GM12878 (cell line): Measurements from ENCODE around the gene CBLB. TPM values are rescaled to one million over a fixed set of nuclear protein-coding genes. Genes with fewer than 3 reads are reported as not detected.

Experiments
- ATAC-seq: fragments of 200-7000 bp; cut with Tn5 transposase; 3 replicates; pipeline ENCODE4 v1.9.1; 2020; ENCODE audit warnings: mild to moderate bottlenecking, moderate library complexity
- BruUV-seq: library from RNA; stranded (reverse); fragments of 400-500 nt; replicated peaks from 2 replicates; lab custom pipeline; 2021; lab: Mats Ljungman, UMichigan
- CTCF ChIA-PET: fragments of 300-600 bp; sonication (Branson Sonifier 250); formaldehyde crosslinking; extraction: SDS; loops from one replicate; lab custom pipeline; 2021; ENCODE audit warnings: inconsistent platforms; lab: Yijun Ruan, JAX
- POLR2A ChIA-PET: fragments of 350-600 bp; formaldehyde crosslinking; extraction: SDS; loops from one replicate; lab custom pipeline; 2021; ENCODE audit warnings: inconsistent platforms; lab: Charles Lee
- RAD21 ChIA-PET: fragments of 300-600 bp; sonication (Branson Sonifier 250); formaldehyde crosslinking; loops from one replicate; lab custom pipeline; 2023; ENCODE audit warnings: antibody characterized with exemption; ENCODE audit not compliant: unreplicated experiment; lab: Charles Lee
- SMC1A ChIA-PET: fragments of 300-600 bp; sonication (Branson Sonifier 250); formaldehyde crosslinking; loops from one replicate; lab custom pipeline; 2023; ENCODE audit not compliant: unreplicated experiment, uncharacterized antibody; lab: Charles Lee
- DNase-seq: peaks from one replicate; pipeline ENCODE4 v3.0.0-alpha.2; 2011; ENCODE audit warnings: low read depth, low spot score
- FAIRE-seq: peaks from 3 replicates; lab custom pipeline; 2011; peaks lifted over from hg19 to GRCh38; lab: Jason Lieb, UNC
- H2AFZ ChIP-seq: 2 replicates; pipeline ENCODE4 v1.6.0; 2011; ENCODE audit warnings: low read depth, low read length, control low read depth; ENCODE audit not compliant: control insufficient read depth
- H3K27ac ChIP-seq: 2 replicates; pipeline ENCODE4 v1.5.1; 2011; ENCODE audit warnings: control low read depth; ENCODE audit not compliant: control insufficient read depth, insufficient read depth
- H3K27me3 ChIP-seq, 2 experiments: replicated peaks in 1 of 2; 2 replicates each; pipeline versions ENCODE4 v1.6.0 to v1.6.1; 2011; ENCODE audit warnings: low read length in 1 of 2; ENCODE audit not compliant: control insufficient read depth in 2 of 2, insufficient read depth in 2 of 2
- H3K36me3 ChIP-seq, 2 experiments: 2 replicates each; pipeline ENCODE4 v1.5.1; 2011; ENCODE audit warnings: low read length in 1 of 2; ENCODE audit not compliant: control insufficient read depth in 2 of 2, insufficient read depth in 2 of 2
- H3K4me1 ChIP-seq: 2 replicates; pipeline ENCODE4 v1.6.1; 2011; ENCODE audit warnings: mild to moderate bottlenecking, low read length, moderate library complexity, mixed read lengths; ENCODE audit not compliant: control insufficient read depth, insufficient read depth
- H3K4me2 ChIP-seq: 2 replicates; pipeline ENCODE4 v1.6.0; 2011; ENCODE audit warnings: control low read depth; ENCODE audit not compliant: control insufficient read depth, insufficient read depth
- H3K4me3 ChIP-seq: fragments of 200-600 bp; sonication (generic); 2 replicates; pipeline ENCODE4 v1.5.1; 2016
- H3K79me2 ChIP-seq: 2 replicates; pipeline ENCODE4 v1.6.0; 2011; ENCODE audit warnings: low read length; ENCODE audit not compliant: control insufficient read depth, insufficient read depth
- H3K9ac ChIP-seq: 2 replicates; pipeline ENCODE4 v1.8.0; 2011; ENCODE audit warnings: low read length, control low read depth, mixed read lengths; ENCODE audit not compliant: control insufficient read depth, insufficient read depth
- H3K9me3 ChIP-seq: replicated peaks from 3 replicates; pipeline ENCODE4 v1.5.1; 2011; ENCODE audit warnings: mild to moderate bottlenecking, low read length; ENCODE audit not compliant: control insufficient read depth, insufficient read depth
- H4K20me1 ChIP-seq: 2 replicates; pipeline ENCODE4 v1.6.0; 2011; ENCODE audit not compliant: control insufficient read depth, insufficient read depth
- ATF7 ChIP-seq: fragments of 450-650 bp; IDR thresholded peaks from 2 replicates; pipeline ENCODE4 v1.6.1; 2016; ENCODE audit warnings: low read depth, mild to moderate bottlenecking
- BCLAF1 ChIP-seq: fragments of 450-650 bp; IDR thresholded peaks from 2 replicates; pipeline ENCODE4 v1.6.1; 2017; ENCODE audit warnings: antibody characterized with exemption, mild to moderate bottlenecking, moderate library complexity
- ELK1 ChIP-seq: IDR thresholded peaks from 2 replicates; pipeline ENCODE4 v1.6.1; 2012; ENCODE audit warnings: low read depth, low read length, improper control_type of control experiment
- EZH2 ChIP-seq: IDR thresholded peaks from 2 replicates; pipeline ENCODE4 v1.6.1; 2012; ENCODE audit warnings: low read depth, mild to moderate bottlenecking, control low read depth, inconsistent platforms, low read length, borderline replicate concordance; ENCODE audit not compliant: control insufficient read depth
- MYB ChIP-seq: fragments of 150-350 bp; IDR thresholded peaks from 2 replicates; pipeline ENCODE4 v1.6.1; 2014; ENCODE audit warnings: mild to moderate bottlenecking, low read depth, low read length, borderline replicate concordance
- NBN ChIP-seq: fragments of 450-650 bp; IDR thresholded peaks from 2 replicates; pipeline ENCODE4 v1.6.1; 2016
- SMC3 ChIP-seq: IDR thresholded peaks from 2 replicates; pipeline ENCODE4 v1.6.1; 2011; ENCODE audit warnings: low read length, improper control_type of control experiment, borderline replicate concordance
- STAT1 ChIP-seq: fragments of 450-650 bp; conservative IDR thresholded peaks from 2 replicates; pipeline ENCODE4 v1.6.1; 2014; ENCODE audit warnings: antibody characterized with exemption, mild to moderate bottlenecking
- TCF7 ChIP-seq: IDR thresholded peaks from 2 replicates; pipeline ENCODE4 v1.6.1; 2014; ENCODE audit warnings: antibody characterized with exemption, borderline replicate concordance
- WGBS: methylation state at CpG from one replicate; pipeline ENCODE4 v1.1.6; 2016; ENCODE audit warnings: low lambda C conversion rate; ENCODE audit not compliant: insufficient replicate concordance, insufficient coverage; ENCODE audit errors: missing lambda C conversion rate; 5-methylcytosine and 5-hydroxymethylcytosine counted together
- in situ Hi-C: fragments of 300-500 bp; cut with MboI; formaldehyde crosslinking; loops from 9 replicates; pipeline ENCODE4 v1.14.3; 2018; ENCODE audit warnings: mixed read lengths
- intact Hi-C: fragments of 100-400 bp; cut with micrococcal nuclease; formaldehyde crosslinking; loops from one replicate; pipeline ENCODE4 v1.14.2; 2022; ENCODE audit not compliant: unreplicated experiment
- polyA plus RNA-seq, 11 experiments: library from polyadenylated mRNA; depleted of rRNA in 4 of 11; unstranded in 6 of 11; stranded (reverse) in 5 of 11; fragments of >200 nt; fragmentation: Nextera tagmentation in 4 of 11; fragmentation: Illumina TruSeq in 1 of 11; extraction: Ambion mirVana in 4 of 11; extraction: Trizol in 1 of 11; gene quantifications; 1 replicate in 1 of 11; 2 replicates in 10 of 11; pipeline versions ENCODE4 v1.2.1 to v1.2.3, GENCODE V29; 2011 to 2016; ENCODE audit warnings: inconsistent platforms in 2 of 11, missing spikeins in 2 of 11, low read depth in 1 of 11
- total RNA-seq, 4 experiments: library from RNA; depleted of rRNA in 3 of 4; stranded (reverse); fragments of >200 nt in 3 of 4; fragmentation: Illumina TruSeq in 1 of 4; extraction: Trizol in 1 of 4; gene quantifications; 2 replicates each; pipeline versions ENCODE4 v1.2.1 to v1.2.3, GENCODE V29; 2013 to 2021
- TF ChIP-seq, protein P1 (sequence below): fragments of 450-650 bp; IDR thresholded peaks from 2 replicates; pipeline ENCODE4 v1.6.1; 2017; ENCODE audit warnings: mild to moderate bottlenecking, low read depth, inconsistent platforms; ENCODE audit not compliant: poor library complexity, severe bottlenecking
- TF ChIP-seq, protein P2 (sequence below): fragments of 450-650 bp; formaldehyde crosslinking; IDR thresholded peaks from 2 replicates; pipeline ENCODE4 v1.4.0; 2020; ENCODE audit warnings: mild to moderate bottlenecking, moderate library complexity

Gene CBLB
- total and polyA plus RNA-seq, 10 of the 15 experiments (the other 5 are each of a cell fraction or from before 2014, with no cell fraction given): 17.2 to 107 (median 41.9) TPM

DNA sequence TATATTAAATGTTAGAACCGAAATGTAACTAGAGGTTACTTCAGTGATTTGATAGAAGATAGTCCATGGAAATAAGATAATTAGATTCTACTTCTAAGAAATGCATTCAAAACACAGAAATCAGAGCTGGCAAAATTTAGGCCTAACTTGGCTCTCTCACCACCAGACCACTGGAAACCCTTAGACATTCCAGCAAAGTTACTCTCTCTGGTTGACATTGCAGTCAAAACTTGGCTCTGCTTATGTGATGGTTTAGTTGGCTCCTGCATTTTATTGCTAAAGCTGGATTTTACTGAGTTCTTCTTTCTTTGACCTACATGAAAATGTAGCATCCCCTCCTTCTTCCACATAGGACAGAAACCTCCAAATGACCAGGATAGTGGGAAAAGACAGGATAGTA, 35.4 kb upstream of the CBLB start:
- peaks cover 3% of the 10 kb centered on the region; the same call in 1 of the 2 replicates for H3K4me1 ChIP-seq
- no peaks in the 10 kb centered on the region for H3K36me3 ChIP-seq
- FAIRE-seq (no peak), ATAC-seq (no peak), DNase-seq (no peak)
- BruUV-seq: no TSS peak
- H3K79me2 ChIP-seq: no peaks in the 10 kb centered on the region
- no peak overlapping the region for H3K4me2 ChIP-seq
- no peaks in the 10 kb centered on the region for H4K20me1 ChIP-seq
- SMC1A ChIA-PET: interaction anchor here (0.6 to 1.2 kb wide), 2 partner anchors 16 to 51 kb away, joined by 3 read pairs; no protein-coding TSS in a partner anchor
- H3K27ac ChIP-seq: no peak overlapping the region
- POLR2A ChIA-PET: no interaction called here
- in situ Hi-C loops (no loop called here), intact Hi-C loops (no loop called here)
- no peak overlapping the region for H2AFZ ChIP-seq
- peaks cover 2% of the 10 kb centered on the region; the same call in 1 of the 3 replicates for H3K9me3 ChIP-seq
- RAD21 ChIA-PET: no interaction called here
- TF ChIP-seq BCLAF1 (no peak), MYB (no peak), ATF7 (no peak), TCF7 (no peak), NBN (no peak), STAT1 (no peak), SMC3 (no peak), ELK1 (no peak), EZH2 (no peak)
- TF ChIP-seq, protein P1, sequence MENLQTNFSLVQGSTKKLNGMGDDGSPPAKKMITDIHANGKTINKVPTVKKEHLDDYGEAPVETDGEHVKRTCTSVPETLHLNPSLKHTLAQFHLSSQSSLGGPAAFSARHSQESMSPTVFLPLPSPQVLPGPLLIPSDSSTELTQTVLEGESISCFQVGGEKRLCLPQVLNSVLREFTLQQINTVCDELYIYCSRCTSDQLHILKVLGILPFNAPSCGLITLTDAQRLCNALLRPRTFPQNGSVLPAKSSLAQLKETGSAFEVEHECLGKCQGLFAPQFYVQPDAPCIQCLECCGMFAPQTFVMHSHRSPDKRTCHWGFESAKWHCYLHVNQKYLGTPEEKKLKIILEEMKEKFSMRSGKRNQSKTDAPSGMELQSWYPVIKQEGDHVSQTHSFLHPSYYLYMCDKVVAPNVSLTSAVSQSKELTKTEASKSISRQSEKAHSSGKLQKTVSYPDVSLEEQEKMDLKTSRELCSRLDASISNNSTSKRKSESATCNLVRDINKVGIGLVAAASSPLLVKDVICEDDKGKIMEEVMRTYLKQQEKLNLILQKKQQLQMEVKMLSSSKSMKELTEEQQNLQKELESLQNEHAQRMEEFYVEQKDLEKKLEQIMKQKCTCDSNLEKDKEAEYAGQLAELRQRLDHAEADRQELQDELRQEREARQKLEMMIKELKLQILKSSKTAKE: no peak
- TF ChIP-seq, protein P2, sequence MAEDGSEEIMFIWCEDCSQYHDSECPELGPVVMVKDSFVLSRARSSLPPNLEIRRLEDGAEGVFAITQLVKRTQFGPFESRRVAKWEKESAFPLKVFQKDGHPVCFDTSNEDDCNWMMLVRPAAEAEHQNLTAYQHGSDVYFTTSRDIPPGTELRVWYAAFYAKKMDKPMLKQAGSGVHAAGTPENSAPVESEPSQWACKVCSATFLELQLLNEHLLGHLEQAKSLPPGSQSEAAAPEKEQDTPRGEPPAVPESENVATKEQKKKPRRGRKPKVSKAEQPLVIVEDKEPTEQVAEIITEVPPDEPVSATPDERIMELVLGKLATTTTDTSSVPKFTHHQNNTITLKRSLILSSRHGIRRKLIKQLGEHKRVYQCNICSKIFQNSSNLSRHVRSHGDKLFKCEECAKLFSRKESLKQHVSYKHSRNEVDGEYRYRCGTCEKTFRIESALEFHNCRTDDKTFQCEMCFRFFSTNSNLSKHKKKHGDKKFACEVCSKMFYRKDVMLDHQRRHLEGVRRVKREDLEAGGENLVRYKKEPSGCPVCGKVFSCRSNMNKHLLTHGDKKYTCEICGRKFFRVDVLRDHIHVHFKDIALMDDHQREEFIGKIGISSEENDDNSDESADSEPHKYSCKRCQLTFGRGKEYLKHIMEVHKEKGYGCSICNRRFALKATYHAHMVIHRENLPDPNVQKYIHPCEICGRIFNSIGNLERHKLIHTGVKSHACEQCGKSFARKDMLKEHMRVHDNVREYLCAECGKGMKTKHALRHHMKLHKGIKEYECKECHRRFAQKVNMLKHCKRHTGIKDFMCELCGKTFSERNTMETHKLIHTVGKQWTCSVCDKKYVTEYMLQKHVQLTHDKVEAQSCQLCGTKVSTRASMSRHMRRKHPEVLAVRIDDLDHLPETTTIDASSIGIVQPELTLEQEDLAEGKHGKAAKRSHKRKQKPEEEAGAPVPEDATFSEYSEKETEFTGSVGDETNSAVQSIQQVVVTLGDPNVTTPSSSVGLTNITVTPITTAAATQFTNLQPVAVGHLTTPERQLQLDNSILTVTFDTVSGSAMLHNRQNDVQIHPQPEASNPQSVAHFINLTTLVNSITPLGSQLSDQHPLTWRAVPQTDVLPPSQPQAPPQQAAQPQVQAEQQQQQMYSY: no peak
- WGBS: 94% methylated on average over 1 of the region's 1 CpG
- no peak overlapping the region for H3K9ac ChIP-seq
- no peak overlapping the region for H3K4me3 ChIP-seq
- H3K27me3 ChIP-seq: no peaks in the 10 kb centered on the region
- CTCF ChIA-PET: no interaction called here
